GM23248 (cell line): ENCODE data around the gene MAGI1. TPM values are rescaled to one million over a fixed set of nuclear protein-coding genes. Genes with fewer than 3 reads are reported as not detected.
A peak's percentile ranks its signal among the peaks of the same experiment; 100 is the strongest.

Source experiments
- DNase-seq: peaks from one replicate; pipeline ENCODE4 v3.0.0-alpha.2; 2015
- H2AFZ ChIP-seq: fragments of 200-600 bp; sonication (generic); 2 replicates; pipeline ENCODE4 v1.6.1; 2016; ENCODE audit warnings: antibody characterized with exemption
- H3F3A ChIP-seq: fragments of 200-600 bp; sonication (generic); 2 replicates; pipeline ENCODE4 v1.6.1; 2016; ENCODE audit warnings: mild to moderate bottlenecking, antibody characterized with exemption, mixed run types; ENCODE audit not compliant: insufficient read depth
- H3K27ac ChIP-seq: fragments of 200-600 bp; sonication (generic); 2 replicates; pipeline ENCODE4 v1.5.1; 2016; ENCODE audit warnings: mild to moderate bottlenecking
- H3K27me3 ChIP-seq: fragments of 200-600 bp; sonication (generic); replicated peaks from 2 replicates; pipeline ENCODE4 v1.6.1; 2016; ENCODE audit warnings: mild to moderate bottlenecking; ENCODE audit not compliant: insufficient read depth
- H3K36me3 ChIP-seq: fragments of 200-600 bp; sonication (generic); 2 replicates; pipeline ENCODE4 v1.6.1; 2016; ENCODE audit warnings: low read depth, mild to moderate bottlenecking
- H3K4me1 ChIP-seq: fragments of 200-600 bp; sonication (generic); 2 replicates; pipeline ENCODE4 v1.6.1; 2016; ENCODE audit warnings: mild to moderate bottlenecking; ENCODE audit not compliant: insufficient read depth
- H3K4me2 ChIP-seq: fragments of 200-600 bp; sonication (generic); one replicate; pipeline ENCODE4 v1.6.1; 2016; ENCODE audit warnings: mild to moderate bottlenecking; ENCODE audit not compliant: unreplicated experiment
- H3K4me3 ChIP-seq: fragments of 200-600 bp; sonication (generic); 2 replicates; pipeline ENCODE4 v1.5.1; 2016; ENCODE audit warnings: mild to moderate bottlenecking
- H3K79me2 ChIP-seq: fragments of 200-600 bp; sonication (generic); 2 replicates; pipeline ENCODE4 v1.6.1; 2016; ENCODE audit warnings: mild to moderate bottlenecking; ENCODE audit not compliant: insufficient read depth
- H3K9ac ChIP-seq: fragments of 200-600 bp; sonication (generic); 2 replicates; pipeline ENCODE4 v1.6.1; 2016; ENCODE audit warnings: mild to moderate bottlenecking
- H3K9me2 ChIP-seq: fragments of 200-600 bp; sonication (generic); 2 replicates; pipeline ENCODE4 v1.6.1; 2016; ENCODE audit warnings: mixed run types, mild to moderate bottlenecking, moderate library complexity; ENCODE audit not compliant: insufficient read depth
- H3K9me3 ChIP-seq: fragments of 200-600 bp; sonication (generic); one replicate; pipeline ENCODE4 v1.6.1; 2017; ENCODE audit warnings: low read depth
- H4K20me1 ChIP-seq: fragments of 200-600 bp; sonication (generic); 2 replicates; pipeline ENCODE4 v1.6.0; 2016; ENCODE audit not compliant: insufficient read depth
- EZH2 ChIP-seq: fragments of 200-600 bp; sonication (generic); IDR thresholded peaks from 2 replicates; pipeline ENCODE4 v1.6.1; 2018; ENCODE audit warnings: antibody characterized with exemption, mild to moderate bottlenecking; ENCODE audit not compliant: insufficient read depth, poor library complexity, severe bottlenecking
- EZH2phosphoT487 ChIP-seq: fragments of 200-600 bp; sonication (generic); IDR thresholded peaks from 2 replicates; pipeline ENCODE4 v1.6.1; 2018; ENCODE audit warnings: antibody characterized with exemption, moderate library complexity, mild to moderate bottlenecking, low read depth; ENCODE audit not compliant: insufficient read depth
- WGBS, 2 experiments: methylation state at CpG; one replicate each; pipeline ENCODE4 v1.1.6; 2015 to 2017; ENCODE audit warnings: low lambda C conversion rate in 2 of 2, low coverage in 1 of 2; ENCODE audit errors: missing lambda C conversion rate in 2 of 2; 5-methylcytosine and 5-hydroxymethylcytosine counted together
- in situ Hi-C: fragments of 300-500 bp; cut with MboI; formaldehyde crosslinking; loops from 2 replicates; pipeline ENCODE4 v1.15.0; 2020
- polyA plus RNA-seq: library from polyadenylated mRNA; unstranded; fragments of >200 nt; fragmentation: Nextera tagmentation; extraction: Ambion mirVana; gene quantifications from 2 replicates; pipeline ENCODE4 v1.2.1, GENCODE V29; 2016
- total RNA-seq: library from RNA; depleted of rRNA; stranded (reverse); fragments of >200 nt; shearing (Covaris generic); gene quantifications from 2 replicates; pipeline ENCODE4 v1.2.3, GENCODE V29; 2014

The MAGI1 gene
- total and polyA plus RNA-seq, 2 experiments from 2014 or later = 7.3 to 13.8 TPM

- no peaks in the 10 kb centered on the region for H3K9me2 ChIP-seq
- peaks cover 28% of the 10 kb centered on the region for H3K27me3 ChIP-seq
- TF ChIP-seq EZH2phosphoT487 (no peak), EZH2 (no peak)
- no peaks in the 10 kb centered on the region for H4K20me1 ChIP-seq
- H3F3A ChIP-seq = no peaks in the 10 kb centered on the region
- H3K36me3 ChIP-seq = no peaks in the 10 kb centered on the region
- H3K27ac ChIP-seq = no peak overlapping the region
- H3K9ac ChIP-seq = no peak overlapping the region
- WGBS, 2 experiments = 46% methylated on average over 3 of the region's 3 CpGs
- H3K4me2 ChIP-seq = no peak overlapping the region
- H3K4me1 ChIP-seq = no peaks in the 10 kb centered on the region
- no peak overlapping the region for H2AFZ ChIP-seq
- in situ Hi-C loops = no loop called here
- no peak overlapping the region for H3K4me3 ChIP-seq
- H3K79me2 ChIP-seq = no peaks in the 10 kb centered on the region
- DNase-seq = no peak
- no peaks in the 10 kb centered on the region for H3K9me3 ChIP-seq
Measured at GRCh38 chr3:65326574-65326973, 712.1 kb downstream of the MAGI1 start.

DNA sequence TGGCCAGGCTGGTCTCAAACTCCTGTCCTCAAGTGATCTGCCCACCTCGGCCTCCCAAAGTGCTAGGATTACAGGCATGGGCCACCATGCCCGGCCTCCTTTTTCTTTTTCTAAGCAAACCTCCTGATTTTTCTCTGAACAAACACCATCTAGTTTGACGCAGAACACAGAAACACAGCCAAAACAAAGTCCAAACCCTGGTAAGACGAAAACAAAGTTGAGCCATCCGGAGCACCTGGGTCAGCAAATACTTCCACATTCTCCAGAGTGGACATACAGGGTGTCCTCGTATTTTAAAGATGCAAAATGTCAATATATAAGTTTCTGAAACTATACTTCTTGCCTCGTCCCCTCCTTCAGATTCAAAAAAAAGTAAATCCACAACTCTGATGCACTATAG, 715.8 kb downstream of the MAGI1 start:
- in situ Hi-C loops = no loop called here

GRCh38 chr3:65318231-65318630, 720.5 kb downstream of the MAGI1 start:
- Histone ChIP-seq H3K4me2 (no peak overlapping the region), H3K27ac (no peak overlapping the region), H4K20me1 (no peaks in the 10 kb centered on the region), H3K9me2 (no peaks in the 10 kb centered on the region), H3F3A (no peaks in the 10 kb centered on the region), H3K27me3 (peaks cover 6% of the 10 kb centered on the region), H3K9me3 (no peaks in the 10 kb centered on the region), H3K4me3 (no peak overlapping the region), H2AFZ (no peak overlapping the region), H3K9ac (no peak overlapping the region), H3K79me2 (no peaks in the 10 kb centered on the region), H3K36me3 (no peaks in the 10 kb centered on the region), H3K4me1 (no peaks in the 10 kb centered on the region)
- peak; percentile 38 for DNase-seq
- TF ChIP-seq EZH2 (no peak), EZH2phosphoT487 (no peak)
- in situ Hi-C loops = no loop called here
- 36 to 44% methylated on average over 1 of the region's 1 CpG for WGBS, 2 experiments

More for the DNA sequence above, 715.8 kb downstream of the MAGI1 start:
- no peaks in the 10 kb centered on the region for H3K36me3 ChIP-seq
- TF ChIP-seq EZH2 (no peak), EZH2phosphoT487 (no peak)
- H3K79me2 ChIP-seq = no peaks in the 10 kb centered on the region
- no peaks in the 10 kb centered on the region for H3F3A ChIP-seq
- H3K9ac ChIP-seq = no peak overlapping the region
- peaks cover 20% of the 10 kb centered on the region for H3K27me3 ChIP-seq
- WGBS, 2 experiments = 41% methylated on average over 7 of the region's 7 CpGs
- H3K9me2 ChIP-seq = no peaks in the 10 kb centered on the region
- H3K27ac ChIP-seq = no peak overlapping the region
- H3K4me1 ChIP-seq = no peaks in the 10 kb centered on the region
- no peaks in the 10 kb centered on the region for H4K20me1 ChIP-seq
- DNase-seq = no peak
- H3K4me3 ChIP-seq = no peak overlapping the region
- H2AFZ ChIP-seq = no peak overlapping the region
- H3K9me3 ChIP-seq = no peaks in the 10 kb centered on the region
- H3K4me2 ChIP-seq = no peak overlapping the region

DNA sequence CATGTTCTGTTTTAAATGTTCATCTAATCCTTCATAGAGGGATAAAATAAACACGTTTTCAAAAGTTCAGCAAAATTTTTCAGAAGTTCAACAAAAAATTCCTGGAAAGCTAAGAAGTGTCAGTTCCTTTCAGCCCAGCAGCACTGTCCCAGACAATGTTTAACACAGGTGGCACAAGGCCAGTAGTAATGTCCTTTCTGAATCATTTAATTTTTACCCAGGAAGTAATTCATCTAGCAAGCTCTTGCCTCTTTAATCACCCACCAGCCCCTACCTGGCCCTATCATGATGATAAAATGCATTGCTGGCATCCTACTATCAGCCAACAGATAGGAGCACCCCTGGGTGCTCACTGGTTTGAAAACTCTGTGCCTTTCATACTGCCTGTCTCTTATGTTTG, 723.8 kb downstream of the MAGI1 start:
- Histone ChIP-seq H3K4me1 (no peaks in the 10 kb centered on the region), H3K79me2 (no peaks in the 10 kb centered on the region), H3K27ac (no peak overlapping the region), H3K9ac (no peak overlapping the region), H3K27me3 (peaks cover 14% of the 10 kb centered on the region), H3K36me3 (no peaks in the 10 kb centered on the region), H4K20me1 (no peaks in the 10 kb centered on the region), H3K9me3 (no peaks in the 10 kb centered on the region), H3F3A (no peaks in the 10 kb centered on the region), H3K4me3 (no peak overlapping the region), H3K4me2 (no peak overlapping the region), H3K9me2 (no peaks in the 10 kb centered on the region), H2AFZ (no peak overlapping the region)
- no peak for DNase-seq
- in situ Hi-C loops = no loop called here
- no peak for TF ChIP-seq EZH2phosphoT487
- TF ChIP-seq EZH2 = no peak
- 0 to 5% methylated on average over 1 of the region's 1 CpG for WGBS, 2 experiments

GRCh38 chr3:65314269-65314668, 724.4 kb downstream of the MAGI1 start:
- H3K9me3 ChIP-seq = no peaks in the 10 kb centered on the region
- H3K4me3 ChIP-seq = no peak overlapping the region
- no peak for TF ChIP-seq EZH2phosphoT487
- TF ChIP-seq EZH2 = no peak
- H2AFZ ChIP-seq = no peak overlapping the region
- H3K4me2 ChIP-seq = no peak overlapping the region
- no peak for DNase-seq
- no peak overlapping the region for H3K27ac ChIP-seq
- no peaks in the 10 kb centered on the region for H4K20me1 ChIP-seq
- no peak overlapping the region for H3K9ac ChIP-seq
- WGBS, 2 experiments = 47 to 54% methylated on average over 4 of the region's 4 CpGs
- no peaks in the 10 kb centered on the region for H3K36me3 ChIP-seq
- H3K79me2 ChIP-seq = no peaks in the 10 kb centered on the region
- no peaks in the 10 kb centered on the region for H3K4me1 ChIP-seq
- H3K9me2 ChIP-seq = no peaks in the 10 kb centered on the region
- in situ Hi-C loops = no loop called here
- peaks cover 20% of the 10 kb centered on the region for H3K27me3 ChIP-seq
- H3F3A ChIP-seq = no peaks in the 10 kb centered on the region
